Sigmoid colon (tissue), 4 donors: Measurements from ENCODE around the gene EBI3.

Experiments used
- EP300 ChIP-seq, 4 donors: sonication (generic); formaldehyde crosslinking; IDR thresholded peaks; one replicate each; pipeline ENCODE4 v1.6.1; 2017; ENCODE audit warnings: antibody characterized with exemption in 4 of 4
- POLR2AphosphoS5 ChIP-seq, 4 donors: sonication (generic); formaldehyde crosslinking; IDR thresholded peaks; one replicate each; pipeline ENCODE4 v1.6.1; 2017; ENCODE audit warnings: antibody characterized with exemption in 4 of 4

- TF ChIP-seq POLR2AphosphoS5 (IDR thresholded peaks at IDR 0.05) (no peak), EP300 (IDR thresholded peaks at IDR 0.05) (no peak)
These were observed 55.0 kb downstream of the EBI3 start for GRCh38 chr19:4284176-4284958.
